ENCODE results near the gene FOXP1.

DNA sequence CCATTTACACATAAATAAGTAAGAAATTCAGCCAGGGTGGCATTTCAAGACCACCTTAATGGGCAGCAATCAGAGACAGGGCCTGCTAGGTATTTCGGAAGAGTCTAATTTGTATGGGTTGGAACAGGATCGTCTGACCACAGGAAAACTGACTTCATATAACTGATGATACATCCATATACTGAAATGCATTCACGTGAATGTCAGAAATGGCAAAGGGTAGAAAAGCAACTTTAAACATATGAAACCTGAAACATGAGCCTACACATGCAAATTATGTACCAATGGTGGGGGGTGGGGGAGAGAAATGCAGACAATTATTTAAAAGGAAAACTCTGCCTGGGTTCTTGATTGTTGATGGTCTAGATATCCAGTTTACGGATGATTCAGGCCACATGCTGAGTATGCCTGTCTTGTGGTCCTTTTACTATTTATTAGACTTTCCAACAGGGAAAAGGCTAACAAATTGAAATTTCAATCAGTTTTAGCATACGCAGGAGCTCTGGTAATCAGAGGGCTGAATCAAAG is 582.2 kb downstream of the FOXP1 start:
- no peak for TF ChIP-seq CTCF (IDR thresholded peaks at IDR 0.05)
- TF ChIP-seq POLR2AphosphoS5 (IDR thresholded peaks at IDR 0.05; ENCODE audit: insufficient read depth in 1 of 2, low read depth in 1 of 2) = no peak
- TF ChIP-seq POLR2A (IDR thresholded peaks at IDR 0.05) = no peak
